HG03280 (cell line): ENCODE results near the gene SP140.
A peak's percentile ranks its signal among the peaks of the same experiment; 100 is the strongest.
"Not testable (repeated sequence)": the region's sequence is repeated elsewhere in the genome, so short reads cannot be mapped to it uniquely, and the experiment has no call there.

Source experiments
- ATAC-seq: cut with Tn5 transposase; IDR thresholded peaks from one replicate; pipeline ENCODE4 v1.9.1; 2021; ENCODE audit warnings: mild to moderate bottlenecking, moderate library complexity; ENCODE audit not compliant: unreplicated experiment

The SP140 gene

GRCh38 chr2:230282936-230283335 lies 57.4 kb downstream of the SP140 start:
- ATAC-seq = no peak

- no peak for ATAC-seq
These were observed 60.5 kb downstream of the SP140 start for GRCh38 chr2:230286048-230286447.

- ATAC-seq = not testable (repeated sequence)
These were observed 63.8 kb downstream of the SP140 start for GRCh38 chr2:230289311-230289710.

GRCh38 chr2:230295192-230295591 lies 69.7 kb downstream of the SP140 start:
- no peak for ATAC-seq

- ATAC-seq = no peak
These were observed 71.4 kb downstream of the SP140 start for GRCh38 chr2:230296917-230297316.

DNA sequence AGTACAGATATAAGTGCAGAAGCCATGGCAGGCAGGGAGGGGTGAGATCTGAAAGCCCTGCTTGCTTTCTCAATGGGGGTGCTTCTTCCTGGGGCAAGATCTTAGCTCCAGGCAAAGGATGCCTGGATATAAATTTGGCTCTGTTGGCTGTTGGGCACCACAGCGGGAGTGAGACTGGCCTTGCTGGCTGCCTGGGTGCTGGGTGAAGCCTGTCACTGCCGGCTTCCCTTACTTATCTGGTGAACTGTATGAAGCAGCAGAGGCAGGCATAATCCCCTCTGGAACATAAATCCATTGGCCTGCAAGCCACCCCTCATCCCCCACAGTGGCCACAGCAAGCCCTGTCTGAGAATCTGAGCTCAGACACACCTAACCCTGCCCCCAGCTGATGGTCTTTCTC lies 74.1 kb downstream of the SP140 start:
- ATAC-seq = no peak

DNA sequence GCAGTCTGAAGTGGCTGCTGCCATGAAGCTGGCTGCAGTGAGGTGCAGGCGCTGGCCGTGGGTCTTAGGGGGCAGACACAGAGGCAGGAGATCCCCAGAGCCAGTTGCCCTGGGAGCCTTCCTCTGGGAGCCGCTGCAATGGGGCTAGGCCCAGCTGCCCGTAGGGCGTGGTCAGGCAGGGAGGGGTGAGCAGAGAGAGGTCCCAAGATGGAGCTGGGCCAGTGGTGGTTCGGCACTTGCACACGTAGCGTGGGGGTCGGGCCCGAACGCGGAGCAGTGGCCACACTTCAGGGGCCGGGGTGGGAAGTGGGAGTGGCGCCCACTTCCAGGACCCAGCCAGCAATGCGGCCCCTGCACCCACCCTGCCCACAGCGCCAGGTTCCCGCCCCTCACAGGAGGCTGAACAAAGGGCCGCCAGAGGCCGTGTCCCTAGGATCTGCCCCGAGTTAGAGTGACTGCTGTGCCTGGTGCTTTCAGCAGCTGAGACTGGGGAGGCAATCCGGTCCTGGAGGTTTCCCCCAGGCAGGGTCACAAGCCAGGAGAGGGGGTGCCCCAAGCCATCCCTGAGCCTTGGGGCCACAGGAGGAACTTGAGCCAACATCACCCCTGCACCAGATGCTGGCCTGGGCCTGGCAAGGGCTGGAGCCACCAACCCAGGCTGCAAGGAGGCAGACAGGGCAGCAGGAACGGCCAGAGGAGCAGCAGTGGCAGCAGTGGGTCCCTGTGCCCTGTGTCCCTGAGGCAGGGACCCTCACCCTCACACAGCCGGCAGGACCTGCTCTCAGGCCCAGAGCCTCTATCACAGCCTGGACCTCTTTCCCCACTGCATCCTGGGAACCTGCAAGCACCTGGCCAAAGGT lies 80.1 kb downstream of the SP140 start:
- ATAC-seq = no peak

GRCh38 chr2:230306474-230306873 lies 80.9 kb downstream of the SP140 start:
- ATAC-seq = no peak

DNA sequence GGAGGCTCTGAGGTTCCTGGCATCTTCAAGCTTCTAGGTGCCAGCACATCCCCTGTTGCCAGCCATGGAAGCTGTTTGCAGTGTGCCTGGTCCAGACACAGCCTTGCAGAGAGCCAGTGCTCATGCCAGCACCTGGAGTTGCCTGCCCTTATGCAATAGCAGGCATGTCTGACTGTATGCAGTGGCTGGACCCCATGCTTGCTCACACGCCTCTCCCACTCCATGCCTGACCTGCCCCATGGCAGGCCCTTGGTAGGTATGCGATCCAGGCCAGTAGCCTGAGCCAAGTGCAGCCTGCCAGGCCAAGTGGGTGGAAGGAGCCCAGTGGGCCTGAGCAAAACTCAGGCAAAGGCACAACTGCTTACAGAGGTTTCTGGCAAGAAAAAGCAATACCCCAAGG lies 81.9 kb downstream of the SP140 start:
- ATAC-seq = no peak

- no peak for ATAC-seq
These were observed 83.0 kb downstream of the SP140 start for GRCh38 chr2:230308402-230309000.

DNA sequence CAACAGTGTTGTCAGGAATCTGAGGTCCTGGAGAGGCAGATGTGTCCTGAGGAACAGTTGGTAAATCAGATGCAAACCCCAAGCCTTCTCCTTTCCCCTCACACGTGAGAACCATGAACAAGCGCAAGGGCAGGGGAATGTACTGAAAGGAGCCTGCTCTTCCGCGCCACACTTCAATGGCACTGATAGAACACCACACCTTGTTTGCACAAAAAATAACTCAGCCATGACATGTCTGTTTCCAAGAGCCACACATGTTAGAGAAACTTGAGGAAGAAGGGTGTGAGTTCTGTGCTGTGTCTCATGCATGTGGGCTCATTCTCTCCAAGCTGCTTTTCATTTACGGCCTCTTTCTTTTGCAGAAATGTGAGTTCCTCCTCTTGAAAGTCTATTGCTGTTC lies 85.3 kb downstream of the SP140 start:
- ATAC-seq = not testable (repeated sequence)

GRCh38 chr2:230311634-230312033 lies 86.1 kb downstream of the SP140 start:
- not testable (repeated sequence) for ATAC-seq

- no peak for ATAC-seq
These were observed 87.1 kb downstream of the SP140 start for GRCh38 chr2:230312638-230313037.

DNA sequence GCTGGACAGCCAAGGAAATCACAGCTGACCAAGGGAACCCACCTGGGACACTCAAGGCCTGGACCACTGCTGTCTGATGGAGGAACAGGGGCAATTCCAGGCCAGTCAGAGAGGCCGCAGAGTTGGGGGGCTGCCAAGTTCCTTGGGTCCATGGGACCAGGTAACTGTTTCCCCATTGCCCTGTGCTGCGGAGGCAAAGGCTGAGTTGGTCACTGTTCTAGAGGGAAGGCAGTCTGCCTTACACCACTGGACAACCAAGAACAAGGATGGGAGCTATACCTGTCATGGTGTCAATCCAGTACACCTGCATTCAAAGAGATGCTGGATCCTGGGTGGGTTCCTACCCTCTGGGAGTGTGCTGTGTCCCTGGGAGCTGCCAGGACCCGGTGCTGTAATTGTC lies 91.8 kb downstream of the SP140 start:
- no peak for ATAC-seq

- no peak for ATAC-seq
These were observed 92.9 kb downstream of the SP140 start for GRCh38 chr2:230318190-230319121.

- peak; percentile 65 for ATAC-seq
These were observed 93.8 kb downstream of the SP140 start for GRCh38 chr2:230319211-230319862.

GRCh38 chr2:230321031-230321430 lies 95.5 kb downstream of the SP140 start:
- no peak for ATAC-seq

DNA sequence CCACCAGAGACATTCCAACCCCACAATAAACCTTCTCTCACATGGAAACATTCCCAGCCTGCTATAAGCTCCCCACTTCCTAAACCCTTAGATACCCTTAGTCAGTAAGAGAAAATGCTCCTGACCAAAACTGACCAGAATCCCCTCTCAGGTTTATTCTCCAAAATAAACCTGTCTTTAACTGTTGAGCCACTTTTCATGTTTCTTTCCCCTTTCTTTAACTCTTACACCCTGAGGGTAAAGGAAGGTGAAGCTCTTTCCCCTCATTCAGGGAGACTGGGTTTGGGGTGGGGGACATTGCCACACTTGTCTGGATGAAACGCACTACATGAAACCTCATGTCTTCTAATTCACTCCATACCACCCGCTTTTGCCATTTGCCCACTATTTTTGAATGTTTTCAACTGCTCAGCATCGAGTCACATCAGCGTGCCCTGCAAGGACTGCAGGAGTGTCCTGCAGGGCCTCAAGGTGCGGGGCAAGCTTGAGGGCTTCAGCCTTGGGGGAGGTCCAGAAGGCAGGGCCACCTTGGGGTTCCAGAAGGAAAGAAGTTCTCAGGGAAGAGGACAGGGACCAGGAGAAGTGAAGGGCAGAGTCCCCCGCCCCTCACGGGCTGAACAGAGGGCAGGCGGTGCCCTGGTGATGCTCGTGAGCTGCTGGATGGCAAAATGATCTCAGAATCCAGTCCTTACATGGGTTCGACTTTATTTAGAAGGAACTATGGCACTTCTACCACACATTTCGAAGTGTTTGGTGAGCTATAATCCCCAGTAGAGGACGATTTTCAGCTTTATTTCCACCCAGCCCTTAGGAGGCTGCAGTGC lies 97.2 kb downstream of the SP140 start:
- ATAC-seq = no peak

GRCh38 chr2:230323385-230324106 lies 98.0 kb downstream of the SP140 start:
- ATAC-seq = no peak
